Activated T-cell treated with anti-CD3 and anti-CD28 coated beads for 1 hour (primary cell): ENCODE measurements around the gene SORCS2.

Experiments used
- DNase-seq: peaks from one replicate; pipeline ENCODE4 v3.0.0-alpha.2; 2020; ENCODE audit warnings: low read depth

SORCS2 gene

GRCh38 chr4:7668826-7669225 lies 476.5 kb downstream of the SORCS2 start:
- DNase-seq: no peak

GRCh38 chr4:7672601-7673000 lies 480.3 kb downstream of the SORCS2 start:
- no peak for DNase-seq

GRCh38 chr4:7673121-7673520 lies 480.8 kb downstream of the SORCS2 start:
- DNase-seq: no peak

- DNase-seq: no peak
Observed at GRCh38 chr4:7674706-7675105, 482.4 kb downstream of the SORCS2 start.

- no peak for DNase-seq
Observed at GRCh38 chr4:7675136-7675535, 482.8 kb downstream of the SORCS2 start.

- no peak for DNase-seq
Observed at GRCh38 chr4:7675612-7676320, 483.4 kb downstream of the SORCS2 start.

GRCh38 chr4:7676398-7676922 lies 484.1 kb downstream of the SORCS2 start:
- DNase-seq: no peak

- DNase-seq: no peak
Observed at GRCh38 chr4:7677086-7677485, 484.7 kb downstream of the SORCS2 start.

- no peak for DNase-seq
Observed at GRCh38 chr4:7677799-7678301, 485.5 kb downstream of the SORCS2 start.

- no peak for DNase-seq
Observed at GRCh38 chr4:7678318-7678852, 486.0 kb downstream of the SORCS2 start.

GRCh38 chr4:7679406-7680040 lies 487.2 kb downstream of the SORCS2 start:
- DNase-seq: no peak

GRCh38 chr4:7680106-7680505 lies 487.8 kb downstream of the SORCS2 start:
- DNase-seq: no peak

GRCh38 chr4:7680731-7681130 lies 488.4 kb downstream of the SORCS2 start:
- DNase-seq: no peak

GRCh38 chr4:7683126-7683703 lies 490.9 kb downstream of the SORCS2 start:
- DNase-seq: no peak

GRCh38 chr4:7684294-7684693 lies 492.0 kb downstream of the SORCS2 start:
- DNase-seq: no peak

- no peak for DNase-seq
Observed at GRCh38 chr4:7686070-7686870, 493.9 kb downstream of the SORCS2 start.

GRCh38 chr4:7687006-7687405 lies 494.7 kb downstream of the SORCS2 start:
- no peak for DNase-seq

GRCh38 chr4:7687796-7688195 lies 495.5 kb downstream of the SORCS2 start:
- DNase-seq: no peak

GRCh38 chr4:7689773-7690693 lies 497.7 kb downstream of the SORCS2 start:
- DNase-seq: no peak

GRCh38 chr4:7691061-7691460 lies 498.7 kb downstream of the SORCS2 start:
- no peak for DNase-seq

- no peak for DNase-seq
Observed at GRCh38 chr4:7691982-7692381, 499.6 kb downstream of the SORCS2 start.
